OCI-LY7 (cell line): Measurements from ENCODE around the gene RHOG. TPM values are rescaled to one million over a fixed set of nuclear protein-coding genes. Genes with fewer than 3 reads are reported as not detected.

ENCODE experiments used
- BruUV-seq: library from RNA; stranded (reverse); fragments of 400-500 nt; replicated peaks from 2 replicates; lab custom pipeline; 2021; lab: Mats Ljungman, UMichigan
- CTCF ChIA-PET: fragments of 300-600 bp; sonication (Branson Sonifier 250); formaldehyde crosslinking; loops from one replicate; lab custom pipeline; 2022; ENCODE audit warnings: antibody characterized with exemption; ENCODE audit not compliant: unreplicated experiment; lab: Charles Lee
- POLR2A ChIA-PET: fragments of 300-600 bp; sonication (Branson Sonifier 250); formaldehyde crosslinking; loops from one replicate; lab custom pipeline; 2022; ENCODE audit warnings: antibody characterized with exemption; lab: Charles Lee
- DNase-seq: peaks from one replicate; pipeline ENCODE4 v3.0.0-alpha.2; 2015; ENCODE audit warnings: low spot score
- H2AFZ ChIP-seq: fragments of 200-600 bp; sonication (generic), shearing (Covaris generic); 2 replicates; pipeline ENCODE4 v1.6.1; 2014; ENCODE audit warnings: mild to moderate bottlenecking, antibody characterized with exemption, low read length, moderate library complexity
- H3K27ac ChIP-seq: fragments of 200-600 bp; sonication (generic); 2 replicates; pipeline ENCODE4 v1.5.1; 2014; ENCODE audit warnings: mixed run types, low read depth, mild to moderate bottlenecking, moderate library complexity, low read length, inconsistent platforms; ENCODE audit not compliant: poor library complexity, severe bottlenecking
- H3K36me3 ChIP-seq: fragments of 200-600 bp; sonication (generic); 2 replicates; pipeline ENCODE4 v1.6.1; 2014; ENCODE audit warnings: mild to moderate bottlenecking, antibody characterized with exemption, low read length, moderate library complexity, mixed read lengths; ENCODE audit not compliant: insufficient read depth
- H3K4me1 ChIP-seq: fragments of 200-600 bp; sonication (generic); 2 replicates; pipeline ENCODE4 v1.5.1; 2014; ENCODE audit warnings: mild to moderate bottlenecking, low read length; ENCODE audit not compliant: insufficient read depth, poor library complexity, severe bottlenecking
- H3K4me2 ChIP-seq: fragments of 200-600 bp; sonication (generic); 2 replicates; pipeline ENCODE4 v1.6.1; 2014; ENCODE audit warnings: mild to moderate bottlenecking, low read length
- H3K4me3 ChIP-seq: fragments of 200-600 bp; sonication (generic); 2 replicates; pipeline ENCODE4 v1.5.1; 2014; ENCODE audit warnings: mild to moderate bottlenecking, low read depth, low read length; ENCODE audit not compliant: poor library complexity, severe bottlenecking
- H3K79me2 ChIP-seq: fragments of 200-600 bp; sonication (generic); 2 replicates; pipeline ENCODE4 v1.6.1; 2016; ENCODE audit warnings: low read depth, mild to moderate bottlenecking, low read length, moderate library complexity, mixed read lengths; ENCODE audit not compliant: insufficient read depth
- H3K9me2 ChIP-seq: fragments of 200-600 bp; sonication (generic); 2 replicates; pipeline ENCODE4 v1.6.1; 2016; ENCODE audit warnings: mild to moderate bottlenecking, low read length, mixed read lengths; ENCODE audit not compliant: insufficient read depth
- H3K9me3 ChIP-seq: fragments of 200-600 bp; sonication (generic); 2 replicates; pipeline ENCODE4 v1.6.1; 2014; ENCODE audit warnings: mild to moderate bottlenecking, mixed run types, low read length, mixed read lengths
- H4K20me1 ChIP-seq: fragments of 200-600 bp; sonication (generic); 2 replicates; pipeline ENCODE4 v1.6.1; 2014; ENCODE audit warnings: mild to moderate bottlenecking, antibody characterized with exemption, low read length, moderate library complexity, mixed read lengths; ENCODE audit not compliant: insufficient read depth
- CTCF ChIP-seq: fragments of 200-600 bp; sonication (generic); conservative IDR thresholded peaks from 2 replicates; pipeline ENCODE4 v1.5.1; 2014; ENCODE audit warnings: mild to moderate bottlenecking, antibody characterized with exemption, low read length, moderate library complexity, mixed read lengths
- EZH2phosphoT487 ChIP-seq: fragments of 200-600 bp; sonication (generic); IDR thresholded peaks from 2 replicates; pipeline ENCODE4 v1.6.1; 2018; ENCODE audit warnings: low read depth, borderline replicate concordance, mild to moderate bottlenecking, mixed run types, antibody characterized with exemption, low read length, moderate library complexity, mixed read lengths
- intact Hi-C: fragments of 100-400 bp; cut with micrococcal nuclease; formaldehyde crosslinking; loops from one replicate; pipeline ENCODE4 v1.10.0; 2022; ENCODE audit not compliant: unreplicated experiment
- total RNA-seq, 2 experiments: library from RNA; depleted of rRNA in 1 of 2; stranded (reverse); fragments of >200 nt in 1 of 2; shearing (Covaris generic) in 1 of 2; gene quantifications; 2 replicates each; pipeline ENCODE4 v1.2.3, GENCODE V29; 2014 to 2022

Gene RHOG
- total RNA-seq, 2 experiments from 2014 or later: 26.2 to 57.8 TPM

- H4K20me1 ChIP-seq: no peaks in the 10 kb centered on the region
- peak overlapping the region; percentile 63 for H3K27ac ChIP-seq
- peaks cover 50% of the 10 kb centered on the region for H3K4me1 ChIP-seq
- no peak overlapping the region for H2AFZ ChIP-seq
- BruUV-seq: no TSS peak
- no peaks in the 10 kb centered on the region for H3K9me3 ChIP-seq
- DNase-seq: peak; percentile 67
- intact Hi-C loops: no loop called here
- H3K9me2 ChIP-seq: no peaks in the 10 kb centered on the region
- H3K79me2 ChIP-seq: peaks cover 53% of the 10 kb centered on the region; the same call in 1 of the 2 replicates
- no peaks in the 10 kb centered on the region; the same call in 1 of the 2 replicates for H3K36me3 ChIP-seq
- H3K4me2 ChIP-seq: peak overlapping the region; percentile 51
- ChIA-PET CTCF (interaction anchor here (1.0 to 1.4 kb wide), 3 partner anchors 11 to 190 kb away, joined by 4 to 7 read pairs (median 4); partner anchors contain the start of gene STIM1), POLR2A (interaction anchor here (0.7 to 5.0 kb wide), 7 partner anchors 8 to 167 kb away, joined by 3 to 29 read pairs (median 8); partner anchors contain the start of gene STIM1)
- TF ChIP-seq EZH2phosphoT487: no peak
- TF ChIP-seq CTCF: no peak
- H3K4me3 ChIP-seq: no peak overlapping the region
Observed at GRCh38 chr11:3867209-3868091, 26.7 kb upstream of the RHOG start.

GRCh38 chr11:3866836-3867208 is 26.1 kb upstream of the RHOG start:
- Histone ChIP-seq H2AFZ (no peak overlapping the region), H3K4me2 (peak overlapping the region; percentile 63), H4K20me1 (no peaks in the 10 kb centered on the region), H3K79me2 (peaks cover 59% of the 10 kb centered on the region; the same call in 1 of the 2 replicates), H3K4me3 (no peak overlapping the region), H3K4me1 (peaks cover 56% of the 10 kb centered on the region), H3K9me2 (no peaks in the 10 kb centered on the region), H3K27ac (peak overlapping the region; percentile 63), H3K36me3 (no peaks in the 10 kb centered on the region; the same call in 1 of the 2 replicates), H3K9me3 (no peaks in the 10 kb centered on the region)
- intact Hi-C loops: no loop called here
- CTCF ChIA-PET: interaction anchor here (1.2 to 1.4 kb wide), 2 partner anchors 11 to 12 kb away, joined by 4 to 7 read pairs; partner anchors contain the start of gene STIM1
- no peak for DNase-seq
- POLR2A ChIA-PET: interaction anchor here (1.7 to 5.0 kb wide), 4 partner anchors 10 to 28 kb away, joined by 8 to 29 read pairs (median 18); partner anchors contain the start of gene STIM1
- TF ChIP-seq CTCF: no peak
- BruUV-seq: no TSS peak
